MCF 10A (cell line): ENCODE measurements around the gene TIFAB. TPM values are rescaled to one million over a fixed set of nuclear protein-coding genes. Genes with fewer than 3 reads are reported as not detected.

ENCODE experiments used
- BruUV-seq: library from RNA; stranded (reverse); fragments of 400-500 nt; replicated peaks from 2 replicates; lab custom pipeline; 2021; lab: Mats Ljungman, UMichigan
- CTCF ChIA-PET: fragments of 300-600 bp; sonication (Branson Sonifier 250); formaldehyde crosslinking; extraction: SDS; loops from one replicate; lab custom pipeline; 2021; ENCODE audit warnings: antibody characterized with exemption, inconsistent platforms; lab: Yijun Ruan, JAX
- POLR2A ChIA-PET: fragments of 300-600, 350-650 bp; sonication (Branson Sonifier 250); formaldehyde crosslinking; extraction: SDS; loops from one replicate; lab custom pipeline; 2020; ENCODE audit warnings: antibody characterized with exemption, inconsistent platforms; lab: Yijun Ruan, JAX
- DNase-seq: peaks from one replicate; pipeline ENCODE4 v3.0.0-alpha.2; 2018; ENCODE audit not compliant: unreplicated experiment
- H3K27ac Mint-ChIP-seq: one replicate; pipeline ENCODE4 v1.8.0; 2022; ENCODE audit warnings: mild to moderate bottlenecking, low read depth, mixed read lengths; ENCODE audit not compliant: unreplicated experiment
- H3K27me3 Mint-ChIP-seq: one replicate; pipeline ENCODE4 v1.8.0; 2022; ENCODE audit warnings: mixed read lengths; ENCODE audit not compliant: insufficient read depth, unreplicated experiment
- H3K36me3 Mint-ChIP-seq: one replicate; pipeline ENCODE4 v1.8.0; 2022; ENCODE audit warnings: mild to moderate bottlenecking, moderate library complexity, mixed read lengths; ENCODE audit not compliant: insufficient read depth, unreplicated experiment
- H3K4me1 Mint-ChIP-seq: one replicate; pipeline ENCODE4 v1.8.0; 2022; ENCODE audit warnings: mixed read lengths; ENCODE audit not compliant: insufficient read depth, unreplicated experiment
- H3K4me3 Mint-ChIP-seq: one replicate; pipeline ENCODE4 v1.8.0; 2022; ENCODE audit warnings: mild to moderate bottlenecking, moderate library complexity, mixed read lengths; ENCODE audit not compliant: unreplicated experiment
- H3K9me3 Mint-ChIP-seq: one replicate; pipeline ENCODE4 v1.8.0; 2022; ENCODE audit warnings: mixed read lengths; ENCODE audit not compliant: unreplicated experiment
- CTCF ChIP-seq: fragments of 200-600 bp; IDR thresholded peaks from one replicate; pipeline ENCODE4 v1.8.0; 2022; ENCODE audit warnings: antibody characterized with exemption, mild to moderate bottlenecking; ENCODE audit not compliant: unreplicated experiment
- intact Hi-C: fragments of 100-400 bp; cut with micrococcal nuclease; formaldehyde crosslinking; loops from 2 replicates; pipeline ENCODE4 v1.14.1; 2022
- total RNA-seq: library from RNA; stranded (reverse); gene quantifications from 2 replicates; pipeline ENCODE4 v1.2.3, GENCODE V29; 2022

TIFAB gene
- total RNA-seq, 1 experiment from 2014 or later, result not detected

GRCh38 chr5:135478938-135479337 lies 26.8 kb upstream of the TIFAB start:
- Mint-ChIP-seq H3K4me3 (no peak overlapping the region), H3K36me3 (peaks cover 4% of the 10 kb centered on the region), H3K27ac (no peak overlapping the region), H3K4me1 (no peaks in the 10 kb centered on the region), H3K27me3 (no peaks in the 10 kb centered on the region), H3K9me3 (no peaks in the 10 kb centered on the region)
- DNase-seq, result no peak
- intact Hi-C loops, result no loop called here
- no peak for TF ChIP-seq CTCF
- ChIA-PET POLR2A (interaction anchor here (0.7 to 3.1 kb wide), 3 partner anchors 9 to 71 kb away, joined by 3 to 9 read pairs (median 4); no protein-coding TSS in a partner anchor), CTCF (interaction anchor here (0.6 to 29.6 kb wide), 9 partner anchors 8 to 351 kb away, joined by 3 to 2166 read pairs (median 4); no protein-coding TSS in a partner anchor)
- no TSS peak for BruUV-seq

DNA sequence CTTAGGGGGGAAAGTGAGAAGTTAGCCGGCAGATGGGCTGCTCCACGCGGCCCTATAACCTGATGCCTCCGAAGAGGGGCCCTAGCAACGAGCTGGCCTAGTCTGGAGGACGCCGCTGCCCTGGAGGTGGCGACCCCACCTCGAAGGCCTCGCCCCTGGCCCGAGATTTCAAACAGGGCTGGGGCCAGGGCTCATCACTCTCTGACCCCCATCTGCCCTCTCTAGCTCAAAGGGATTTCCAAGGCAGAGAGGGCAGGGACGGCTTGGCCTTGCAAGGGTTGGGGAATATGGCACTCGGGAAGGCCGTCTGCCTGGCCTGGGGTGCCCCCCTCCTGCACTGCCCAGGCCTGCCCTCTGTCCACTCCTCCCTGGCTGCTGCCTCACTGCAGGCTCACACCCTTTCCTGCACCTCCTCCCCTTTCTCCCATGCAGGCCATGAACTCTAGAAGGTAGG lies 25.5 kb upstream of the TIFAB start:
- ChIA-PET POLR2A (interaction anchor here (1.0 to 3.1 kb wide), 2 partner anchors 11 to 40 kb away, joined by 3 to 9 read pairs; no protein-coding TSS in a partner anchor), CTCF (interaction anchor here (0.9 to 29.6 kb wide), 4 partner anchors 14 to 82 kb away, joined by 3 to 2166 read pairs (median 64); no protein-coding TSS in a partner anchor)
- Mint-ChIP-seq H3K27ac (no peak overlapping the region), H3K4me3 (no peak overlapping the region), H3K27me3 (no peaks in the 10 kb centered on the region), H3K36me3 (no peaks in the 10 kb centered on the region), H3K4me1 (no peaks in the 10 kb centered on the region), H3K9me3 (no peaks in the 10 kb centered on the region)
- no TSS peak for BruUV-seq
- no peak for TF ChIP-seq CTCF
- no peak for DNase-seq
- intact Hi-C loops, result no loop called here

- H3K27ac Mint-ChIP-seq, result no peak overlapping the region
- no TSS peak for BruUV-seq
- intact Hi-C loops, result no loop called here
- no peaks in the 10 kb centered on the region for H3K4me1 Mint-ChIP-seq
- no peaks in the 10 kb centered on the region for H3K9me3 Mint-ChIP-seq
- H3K27me3 Mint-ChIP-seq, result no peaks in the 10 kb centered on the region
- POLR2A ChIA-PET, result interaction anchor here (0.9 to 3.1 kb wide), 3 partner anchors 11 to 41 kb away, joined by 3 to 9 read pairs (median 3); no protein-coding TSS in a partner anchor
- no peak for DNase-seq
- CTCF ChIA-PET, result interaction anchor here (0.9 to 29.6 kb wide), 5 partner anchors 10 to 83 kb away, joined by 3 to 2166 read pairs (median 14); no protein-coding TSS in a partner anchor
- no peaks in the 10 kb centered on the region for H3K36me3 Mint-ChIP-seq
- TF ChIP-seq CTCF, result no peak
- H3K4me3 Mint-ChIP-seq, result no peak overlapping the region
Measured at GRCh38 chr5:135476615-135477581, 24.7 kb upstream of the TIFAB start.
